SK-N-MC (cell line): Measurements from ENCODE around the gene CSF3.

Experiments used
- DNase-seq: peaks from one replicate; pipeline ENCODE4 v3.0.0-alpha.2; 2011; ENCODE audit warnings: low read depth, low spot score
- H3K27ac ChIP-seq: fragments of 200-600 bp; sonication (generic); 2 replicates; pipeline ENCODE4 v1.5.1; 2016; ENCODE audit warnings: mixed run types
- H3K36me3 ChIP-seq: fragments of 200-600 bp; sonication (generic); 2 replicates; pipeline ENCODE4 v1.6.1; 2017; ENCODE audit warnings: antibody characterized with exemption, low read length, mixed read lengths; ENCODE audit not compliant: insufficient read depth
- H3K4me3 ChIP-seq: fragments of 200-600 bp; sonication (generic); 2 replicates; pipeline ENCODE4 v1.5.1; 2016
- H3K9ac ChIP-seq: fragments of 200-600 bp; sonication (generic); 2 replicates; pipeline ENCODE4 v1.8.0; 2017; ENCODE audit warnings: mixed run types, mixed read lengths; ENCODE audit not compliant: insufficient read length
- H3K9me3 ChIP-seq: fragments of 200-600 bp; sonication (generic); 2 replicates; pipeline ENCODE4 v1.6.1; 2017; ENCODE audit warnings: low read depth, mild to moderate bottlenecking, antibody characterized with exemption, low read length, moderate library complexity, mixed read lengths
- EZH2 ChIP-seq: fragments of 200-600 bp; sonication (generic); IDR thresholded peaks from one replicate; pipeline ENCODE4 v1.6.1; 2017; ENCODE audit warnings: antibody characterized with exemption
- FOXP2 ChIP-seq: optimal IDR thresholded peaks from 2 replicates; pipeline ENCODE3; 2011; ENCODE audit warnings: mild to moderate bottlenecking, moderate library complexity; ENCODE audit not compliant: insufficient read depth; ENCODE audit errors: extremely low read length, control extremely low read depth
- POLR2AphosphoS5 ChIP-seq: IDR thresholded peaks from 2 replicates; pipeline ENCODE4 v1.6.1; 2012; ENCODE audit warnings: mild to moderate bottlenecking, low read depth, low read length, borderline replicate concordance

The CSF3 gene

DNA sequence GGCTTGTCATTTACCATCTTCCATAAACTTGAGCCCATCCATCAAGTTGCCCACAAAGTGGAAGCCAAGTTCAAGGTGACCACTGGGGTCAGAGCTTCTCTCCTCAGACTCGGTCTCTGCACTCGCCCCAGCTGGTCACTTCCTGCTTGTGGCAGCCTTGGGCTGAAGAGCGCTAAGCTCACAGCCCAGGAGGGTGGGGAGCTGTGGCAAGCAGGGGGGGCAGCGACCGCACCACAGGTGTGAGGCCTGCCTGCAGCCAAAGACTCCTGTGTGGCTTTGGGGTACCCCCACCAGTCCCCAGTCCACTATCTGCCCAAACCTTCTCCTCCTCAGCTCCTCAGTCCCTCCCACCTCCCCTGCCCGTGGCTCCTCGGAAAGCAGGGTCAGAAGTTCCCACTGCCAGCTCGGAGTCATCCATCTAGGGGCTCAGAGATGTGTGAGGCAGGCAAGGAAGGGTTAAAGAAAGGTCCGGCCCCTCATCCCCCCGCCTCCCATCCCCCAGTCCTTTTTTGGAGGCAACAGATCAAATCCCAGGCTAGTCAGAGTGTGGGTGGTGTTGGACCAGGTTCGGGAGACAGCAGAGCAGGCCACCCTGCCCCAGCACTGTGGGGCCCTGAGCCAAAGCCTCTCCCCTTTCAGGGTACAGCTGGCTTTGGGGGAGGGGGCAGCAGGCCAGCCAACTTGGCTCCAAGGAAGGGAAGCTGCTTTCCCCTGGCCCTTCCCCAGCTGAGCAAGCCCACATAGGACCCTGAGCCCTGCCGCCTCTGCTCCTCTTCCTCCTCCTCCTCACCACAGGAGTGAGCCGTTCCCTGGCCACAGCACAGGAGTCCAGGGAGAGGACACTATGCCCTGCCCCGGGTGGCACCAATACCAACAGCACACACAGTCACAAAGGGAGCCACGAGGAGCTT, 3.2 kb downstream of the CSF3 start:
- no peak overlapping the region for H3K9ac ChIP-seq
- peaks cover 21% of the 10 kb centered on the region; the same call in 1 of the 2 replicates for H3K36me3 ChIP-seq
- TF ChIP-seq FOXP2 = no peak
- TF ChIP-seq EZH2 = no peak
- TF ChIP-seq POLR2AphosphoS5 = no peak
- H3K4me3 ChIP-seq = no peak overlapping the region
- no peak overlapping the region for H3K27ac ChIP-seq
- no peak for DNase-seq
- H3K9me3 ChIP-seq = no peaks in the 10 kb centered on the region

DNA sequence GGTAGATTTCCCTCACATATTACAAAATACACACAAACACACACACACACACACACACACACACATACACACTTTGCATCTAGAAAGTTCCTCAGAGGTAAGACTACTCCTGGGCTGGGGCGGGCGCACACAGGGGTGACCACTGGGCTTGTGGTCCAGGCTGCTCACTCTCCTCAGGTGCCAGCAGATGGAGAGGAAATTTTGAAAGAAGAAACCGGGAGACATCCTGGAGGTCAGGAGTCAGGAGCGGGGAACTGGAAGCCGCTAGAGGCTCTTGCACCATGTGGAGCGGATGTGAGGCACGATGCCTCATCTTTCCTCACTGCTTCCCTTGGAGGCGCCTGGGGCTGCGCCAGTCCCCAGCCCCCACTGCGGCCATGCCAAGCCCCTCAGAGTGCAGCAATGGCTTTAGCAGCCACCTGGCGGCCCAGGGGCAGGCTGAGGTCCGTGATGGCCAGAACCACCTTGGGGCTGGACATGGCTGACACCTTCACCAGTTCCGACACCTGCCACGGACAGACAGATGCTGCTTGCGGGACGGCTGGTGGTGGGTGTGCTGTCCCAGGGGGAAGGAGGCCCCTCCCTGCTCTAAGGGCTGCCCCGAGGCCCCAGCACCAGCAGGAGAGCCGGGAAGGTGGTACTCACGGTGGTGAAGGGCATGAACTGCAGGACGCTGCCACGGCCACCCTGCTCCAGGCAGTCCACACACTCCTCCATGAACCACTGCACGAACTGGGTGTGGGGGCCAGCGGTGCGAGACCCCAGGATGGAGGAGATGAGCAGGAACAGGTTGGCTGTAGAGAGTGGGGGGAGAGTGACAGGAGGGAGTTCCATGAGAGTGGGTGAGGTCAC, 4.1 kb downstream of the CSF3 start:
- H3K9me3 ChIP-seq = no peaks in the 10 kb centered on the region
- no peak overlapping the region for H3K9ac ChIP-seq
- H3K27ac ChIP-seq = no peak overlapping the region
- no peak for TF ChIP-seq POLR2AphosphoS5
- no peak for TF ChIP-seq FOXP2
- TF ChIP-seq EZH2 = no peak
- H3K4me3 ChIP-seq = no peak overlapping the region
- DNase-seq = no peak
- peaks cover 26% of the 10 kb centered on the region for H3K36me3 ChIP-seq

DNA sequence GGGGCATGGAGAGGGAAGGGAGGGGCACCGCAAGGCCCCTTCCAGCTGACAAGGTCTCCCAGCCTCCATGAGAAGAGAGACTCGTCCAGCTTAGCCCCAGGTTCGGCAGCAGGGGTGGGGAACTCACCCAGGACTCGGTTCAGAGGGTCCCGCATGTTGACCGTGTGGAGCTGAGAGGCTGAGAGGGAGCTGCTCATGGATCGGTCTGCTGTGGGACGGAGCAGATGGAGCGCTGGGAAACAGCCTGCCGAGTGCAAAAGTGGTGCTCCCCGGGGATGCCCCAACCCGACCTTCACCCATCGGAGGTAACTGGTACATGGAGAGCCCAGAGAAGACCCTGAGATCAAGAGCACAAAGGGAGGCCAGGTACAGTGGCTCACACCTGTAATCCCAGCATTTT, 4.9 kb downstream of the CSF3 start:
- H3K9ac ChIP-seq = no peak overlapping the region
- no peak for DNase-seq
- no peak overlapping the region for H3K27ac ChIP-seq
- H3K9me3 ChIP-seq = no peaks in the 10 kb centered on the region
- no peak overlapping the region for H3K4me3 ChIP-seq
- peaks cover 29% of the 10 kb centered on the region for H3K36me3 ChIP-seq
- TF ChIP-seq EZH2 = no peak
- TF ChIP-seq FOXP2 = no peak
- no peak for TF ChIP-seq POLR2AphosphoS5

DNA sequence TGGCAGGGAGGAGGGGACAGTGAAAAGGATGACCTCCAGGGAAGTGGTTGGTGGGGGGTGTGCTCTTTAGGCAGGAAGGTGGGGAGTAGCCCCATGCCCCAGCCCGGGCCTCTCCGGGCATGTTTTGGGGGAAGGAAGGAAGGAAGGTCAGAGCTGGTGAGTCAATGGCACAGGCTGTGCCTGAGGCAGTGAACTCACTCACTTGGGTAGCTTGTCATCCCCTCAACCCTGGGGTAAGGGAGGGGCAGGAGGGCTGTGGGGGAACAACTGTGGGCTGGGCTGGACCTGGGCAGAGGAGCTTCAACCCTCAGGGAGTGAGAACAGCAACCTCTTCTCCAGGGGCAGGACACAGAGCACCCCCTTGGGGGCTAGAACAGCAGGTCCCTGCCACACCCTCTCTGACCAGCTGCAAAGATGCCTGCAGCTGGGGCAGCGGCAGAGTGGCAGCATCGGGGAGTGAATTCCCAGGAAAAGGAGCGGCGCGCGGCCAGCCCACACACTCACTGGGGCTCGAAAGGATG, 6.3 kb downstream of the CSF3 start:
- no peak for DNase-seq
- TF ChIP-seq FOXP2 (no peak), EZH2 (no peak), POLR2AphosphoS5 (no peak)
- Histone ChIP-seq H3K9me3 (no peaks in the 10 kb centered on the region), H3K9ac (no peak overlapping the region), H3K36me3 (peaks cover 40% of the 10 kb centered on the region), H3K4me3 (no peak overlapping the region), H3K27ac (no peak overlapping the region)

DNA sequence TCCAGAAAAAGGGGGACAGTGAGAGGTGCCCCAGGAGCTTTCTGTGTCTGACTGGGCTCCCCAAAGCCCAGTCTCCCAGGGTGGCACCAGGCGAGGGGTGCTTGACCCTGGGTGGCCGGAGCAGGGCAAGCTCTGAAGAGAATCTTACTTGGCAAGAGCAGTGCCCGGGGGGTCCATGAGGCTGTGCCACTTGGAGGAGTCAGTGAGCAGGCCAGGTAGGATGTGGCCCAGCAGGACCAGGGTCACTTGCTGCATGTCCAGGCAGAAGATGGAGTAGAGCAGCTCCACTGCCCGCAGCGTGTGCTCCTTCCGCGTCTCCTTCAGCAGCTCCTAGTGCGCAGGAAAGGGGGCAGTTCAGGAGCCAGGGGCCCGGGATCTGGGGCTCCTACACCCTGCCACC, 7.3 kb downstream of the CSF3 start:
- TF ChIP-seq EZH2 = no peak
- no peak for TF ChIP-seq FOXP2
- TF ChIP-seq POLR2AphosphoS5 = no peak
- no peak for DNase-seq
- Histone ChIP-seq H3K9ac (no peak overlapping the region), H3K9me3 (no peaks in the 10 kb centered on the region), H3K27ac (no peak overlapping the region), H3K36me3 (peaks cover 45% of the 10 kb centered on the region), H3K4me3 (no peak overlapping the region)

DNA sequence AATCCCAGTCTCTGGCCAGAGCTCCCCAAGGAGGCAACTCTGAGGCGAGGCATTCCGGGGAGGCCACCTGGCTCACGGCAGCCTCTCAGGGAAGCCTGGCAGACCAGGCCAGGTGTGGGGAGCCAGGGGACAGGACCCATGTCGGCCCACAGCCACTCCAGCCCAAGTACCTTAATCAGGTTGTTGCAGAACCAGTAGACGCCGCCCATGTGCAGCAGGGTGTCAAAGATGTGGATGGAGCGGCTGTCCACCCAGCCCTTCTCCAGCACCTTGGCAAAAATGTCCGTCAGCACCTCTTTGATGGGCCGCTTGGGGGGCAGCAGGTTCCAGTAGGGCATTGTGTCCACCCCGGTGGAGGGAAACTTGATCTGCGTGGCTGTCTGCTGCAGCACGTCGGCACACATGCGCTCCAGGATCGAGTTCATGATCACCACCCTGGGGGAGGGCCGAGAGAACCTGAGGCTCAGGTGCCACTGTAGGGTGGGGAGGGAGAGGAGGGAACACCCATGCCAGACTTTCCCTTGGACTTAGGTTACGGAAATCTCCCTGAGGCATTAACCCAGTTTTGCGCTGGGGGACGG, 7.8 kb downstream of the CSF3 start:
- no peak overlapping the region for H3K27ac ChIP-seq
- no peak overlapping the region for H3K4me3 ChIP-seq
- no peak overlapping the region for H3K9ac ChIP-seq
- no peaks in the 10 kb centered on the region for H3K9me3 ChIP-seq
- no peak for DNase-seq
- peaks cover 48% of the 10 kb centered on the region for H3K36me3 ChIP-seq
- TF ChIP-seq POLR2AphosphoS5 = no peak
- no peak for TF ChIP-seq EZH2
- TF ChIP-seq FOXP2 = no peak

DNA sequence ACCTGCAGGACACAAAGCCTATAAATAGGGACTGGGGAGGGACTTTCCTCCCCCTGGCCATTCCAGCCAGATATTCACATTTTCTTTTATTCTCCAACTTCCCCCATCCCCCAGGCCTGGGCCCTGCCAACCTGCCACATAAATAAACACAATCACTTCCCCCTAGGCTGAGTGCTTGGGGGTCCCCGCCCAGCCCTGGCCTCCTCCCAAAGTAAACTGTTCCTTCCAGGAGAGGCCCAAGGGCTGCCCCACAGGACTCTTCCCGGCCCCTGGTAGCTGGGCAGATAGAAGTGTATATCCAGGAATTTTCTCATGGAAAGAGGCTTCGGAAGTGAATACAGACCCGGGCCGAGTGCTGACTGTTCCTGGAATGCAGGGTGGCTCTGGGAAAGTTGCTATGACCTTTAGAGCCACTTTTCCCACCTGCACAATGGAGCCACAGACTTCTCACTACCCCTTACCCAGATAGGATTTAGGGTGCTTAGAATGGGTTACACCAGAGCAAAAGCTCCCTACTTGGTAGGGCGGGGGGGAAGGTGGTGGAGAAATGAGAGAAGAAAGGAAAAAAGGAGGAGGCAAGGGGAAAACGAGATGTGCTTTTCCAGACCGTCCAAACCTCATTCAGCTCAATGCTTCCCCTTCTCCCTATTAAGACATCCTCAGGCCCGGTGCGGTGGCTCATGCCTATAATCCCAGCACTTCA, 8.5 kb downstream of the CSF3 start:
- Histone ChIP-seq H3K9ac (no peak overlapping the region), H3K4me3 (no peak overlapping the region), H3K27ac (no peak overlapping the region), H3K9me3 (no peaks in the 10 kb centered on the region), H3K36me3 (peaks cover 51% of the 10 kb centered on the region)
- DNase-seq = no peak
- TF ChIP-seq FOXP2 = no peak
- no peak for TF ChIP-seq EZH2
- no peak for TF ChIP-seq POLR2AphosphoS5

DNA sequence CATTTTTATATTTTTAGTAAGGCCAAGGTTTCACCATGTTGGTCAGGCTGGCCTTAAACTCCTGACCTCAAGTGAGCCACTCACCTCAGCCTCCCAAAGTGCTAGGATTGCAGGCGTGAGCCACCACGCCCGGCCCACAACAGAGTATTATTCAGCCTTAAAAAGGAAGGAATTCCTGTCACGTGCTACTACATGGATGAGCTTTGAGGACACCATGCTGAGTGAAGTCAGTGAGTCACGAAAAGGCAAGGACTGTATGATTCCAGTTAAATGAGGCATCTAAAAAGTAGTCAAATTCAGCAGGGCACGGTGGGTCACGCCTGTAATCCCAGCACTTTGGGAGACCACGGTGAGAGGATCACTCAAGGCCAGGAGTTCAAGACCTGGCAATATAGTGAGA, 9.7 kb downstream of the CSF3 start:
- no peaks in the 10 kb centered on the region for H3K9me3 ChIP-seq
- no peak overlapping the region for H3K4me3 ChIP-seq
- DNase-seq = no peak
- peaks cover 57% of the 10 kb centered on the region for H3K36me3 ChIP-seq
- no peak overlapping the region for H3K9ac ChIP-seq
- H3K27ac ChIP-seq = no peak overlapping the region
- TF ChIP-seq FOXP2 (no peak), EZH2 (no peak), POLR2AphosphoS5 (no peak)
